ENCODE results near the gene SPCS1.
"Not testable (repeated sequence)": the region's sequence is repeated elsewhere in the genome, so short reads cannot be mapped to it uniquely, and the experiment has no call there.

The SPCS1 gene

DNA sequence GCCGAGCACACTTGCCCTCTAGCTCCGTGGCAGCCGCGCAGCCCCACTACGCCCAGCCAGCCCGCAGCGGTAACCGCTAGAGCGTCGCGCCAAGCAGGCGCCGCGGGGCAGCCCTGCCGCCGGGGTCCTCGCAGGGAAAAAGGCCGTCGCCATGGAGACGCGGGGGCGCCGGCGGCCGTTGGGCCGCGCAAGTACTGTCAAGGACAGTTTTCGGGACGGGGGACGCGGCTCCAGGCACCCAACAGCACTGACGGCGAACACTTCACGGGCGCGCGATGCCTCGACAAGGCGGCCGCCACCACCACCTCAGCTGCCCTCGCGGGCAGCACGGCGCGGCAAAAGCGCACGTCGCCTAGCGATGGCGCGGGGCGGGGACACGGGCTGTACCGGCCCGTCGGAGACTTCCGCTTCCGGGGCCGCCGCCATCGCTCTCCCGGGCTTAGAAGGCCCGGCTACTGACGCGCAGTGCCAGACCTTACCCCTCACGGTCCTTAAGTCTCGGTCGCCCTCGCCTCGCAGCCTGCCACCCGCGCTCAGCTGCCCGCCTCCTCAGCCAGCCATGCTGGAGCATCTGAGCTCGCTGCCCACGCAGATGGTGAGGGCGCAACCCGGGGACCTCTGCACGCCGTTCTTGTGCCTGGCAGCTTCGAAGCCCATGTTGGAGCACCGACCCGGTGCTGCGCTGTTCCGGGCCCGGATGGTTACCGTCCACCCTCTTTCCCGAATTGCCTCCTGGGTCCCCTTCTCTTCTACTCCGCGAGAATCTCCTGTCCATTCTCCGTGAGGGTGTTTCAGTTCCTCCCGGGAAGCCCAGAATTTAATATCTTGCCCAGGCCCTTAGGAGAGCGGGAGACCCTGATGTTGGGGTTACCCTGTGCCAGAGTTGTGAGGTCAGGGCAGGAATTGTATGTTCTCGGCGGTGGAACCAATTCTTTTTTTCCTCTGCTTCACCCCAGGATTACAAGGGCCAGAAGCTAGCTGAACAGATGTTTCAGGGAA lies at the start of gene SPCS1, which contains the start of gene GLT8D1:
SPCS1 (plus strand) TSS at position 419 of the 999 bp plus-strand sequence; CDS start at position 560, 141 bp downstream.
GLT8D1 (minus strand) TSS at position 104 of the 999 bp plus-strand sequence. CDS start 5,331 bp downstream, outside the sequence.
- H3K4me3 ChIP-seq (ENCODE audit: low read depth, low read length) = peak within 1 kb of the TSS; percentile 99
- DNase-seq (ENCODE audit: low read depth) = peak; percentile 45

DNA sequence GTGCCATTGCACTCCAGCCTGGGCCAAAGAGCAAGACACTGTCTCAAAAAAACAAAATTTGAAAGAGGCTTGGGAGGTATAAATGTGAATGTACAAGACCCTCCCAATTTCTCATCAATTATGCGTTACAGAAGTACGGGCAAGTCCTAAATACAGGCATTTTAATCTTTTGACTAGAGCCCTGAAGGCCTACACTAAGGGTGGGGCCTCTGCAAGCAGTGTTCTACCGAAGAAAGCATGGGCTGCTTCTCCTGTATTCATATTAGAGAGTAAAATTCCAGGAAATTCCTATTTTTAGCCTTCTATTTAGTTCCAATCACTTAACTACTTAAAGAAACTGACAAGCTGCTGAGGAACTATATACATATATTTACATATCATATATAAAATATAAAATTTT lies 45.9 kb upstream of the SPCS1 start:
- no peak for DNase-seq (ENCODE audit: low read depth)

DNA sequence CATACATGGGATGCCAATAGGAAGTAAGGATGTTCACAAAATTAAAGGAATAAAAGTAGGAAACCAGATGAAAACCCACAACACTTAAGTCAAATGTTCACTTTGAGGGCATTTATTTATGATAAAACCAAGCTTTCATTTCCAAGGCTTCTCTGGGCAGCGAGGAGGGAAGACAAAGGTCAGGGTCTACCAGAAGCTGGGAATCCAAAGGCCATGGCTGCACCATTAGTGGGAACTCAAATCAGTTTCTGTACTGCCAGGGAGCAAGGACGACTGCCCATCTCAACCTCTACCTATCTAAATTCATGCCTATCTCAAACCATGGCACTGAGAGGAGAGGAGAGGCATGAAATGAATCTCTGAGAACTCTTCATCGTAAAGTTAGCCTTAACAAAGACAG lies 42.8 kb upstream of the SPCS1 start:
- DNase-seq (ENCODE audit: low read depth) = no peak
- H3K4me3 ChIP-seq (ENCODE audit: low read depth, low read length) = no peak overlapping the region

More for the DNA sequence above, 45.9 kb upstream of the SPCS1 start:
- no peak overlapping the region for H3K4me3 ChIP-seq (ENCODE audit: low read depth, low read length)

DNA sequence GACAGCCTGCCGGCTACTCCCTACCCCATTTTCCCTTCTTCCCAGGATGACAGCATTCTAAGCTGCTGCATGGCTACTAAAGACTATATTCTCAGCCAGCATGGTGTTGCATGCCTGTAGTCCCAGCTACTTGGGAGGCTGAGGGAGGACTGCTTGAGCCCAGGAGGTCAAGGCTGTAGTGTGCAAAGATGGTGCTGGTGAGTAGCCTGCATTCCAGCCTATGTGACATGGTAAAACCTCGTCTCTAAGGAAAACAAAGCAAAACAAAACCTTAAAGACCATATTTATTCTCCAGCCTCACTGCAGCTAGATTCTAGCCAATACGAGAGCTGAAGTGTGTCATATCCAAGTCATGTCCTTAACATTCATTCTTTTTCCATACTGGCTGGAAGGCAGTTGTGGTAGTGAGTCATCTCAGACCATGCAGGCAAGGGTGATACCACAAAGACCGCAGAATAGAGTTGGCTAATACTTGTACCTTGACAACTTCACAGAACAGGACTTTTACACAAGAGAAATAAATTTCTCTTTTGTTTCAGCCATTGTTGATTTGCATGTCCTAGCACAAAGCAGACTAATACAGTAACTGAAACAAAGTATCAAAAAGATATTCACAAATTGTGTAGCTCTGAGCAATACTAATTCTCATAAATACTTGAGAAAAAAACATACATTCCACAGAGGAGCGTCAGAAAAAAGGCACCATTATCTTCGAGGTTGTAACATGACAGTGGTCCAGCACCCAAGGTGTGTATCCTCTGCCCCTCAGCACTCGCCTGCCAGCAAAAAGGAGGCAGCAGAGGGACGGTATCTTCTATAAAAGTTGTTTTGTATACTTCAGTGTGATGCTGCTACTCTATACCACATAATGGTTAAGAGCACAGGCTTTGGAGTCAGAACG lies 35.0 kb upstream of the SPCS1 start:
- H3K4me3 ChIP-seq (ENCODE audit: low read depth, low read length) = no peak overlapping the region
- peak; percentile 99 for DNase-seq (ENCODE audit: low read depth)

DNA sequence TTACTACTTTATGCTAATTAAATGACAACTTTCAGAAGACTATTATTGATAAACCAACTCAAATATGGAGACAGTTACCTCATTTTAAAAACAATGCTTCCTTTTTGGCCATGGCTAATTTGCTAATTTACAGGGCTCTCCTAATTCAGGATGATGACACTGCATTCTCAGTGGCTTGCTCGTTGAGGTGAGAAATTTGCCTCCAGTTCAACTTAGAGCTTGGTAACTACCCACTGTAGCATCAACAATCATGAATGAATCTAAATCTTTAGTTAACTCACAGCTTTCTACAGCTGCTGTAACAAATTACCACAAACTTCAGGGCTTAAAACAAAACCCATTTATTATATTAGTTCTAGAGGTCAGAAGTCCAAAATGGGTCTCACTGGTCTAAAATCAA lies 34.2 kb upstream of the SPCS1 start:
- DNase-seq (ENCODE audit: low read depth) = no peak
- no peak overlapping the region for H3K4me3 ChIP-seq (ENCODE audit: low read depth, low read length)

DNA sequence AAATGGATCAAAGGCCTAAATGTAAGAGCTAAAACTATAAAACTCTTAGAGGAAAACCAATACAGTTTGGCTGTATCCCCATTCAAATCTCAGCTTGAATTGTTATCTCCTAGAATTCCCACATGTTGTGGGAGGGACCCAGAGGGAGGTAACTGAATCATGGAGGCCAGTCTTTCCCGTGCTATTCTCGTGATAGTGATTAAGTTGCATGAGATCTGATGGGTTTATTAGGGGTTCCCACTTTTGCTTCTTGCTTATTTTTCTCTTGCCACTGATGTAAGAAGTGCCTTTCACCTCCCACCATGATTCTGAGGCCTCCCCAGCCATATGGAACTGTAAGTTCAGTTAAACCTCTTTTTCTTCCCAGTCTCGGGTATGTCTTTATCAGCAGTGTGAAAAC lies 29.7 kb upstream of the SPCS1 start:
- not testable (repeated sequence) for DNase-seq (ENCODE audit: low read depth); H3K4me3 ChIP-seq (ENCODE audit: low read depth, low read length)

DNA sequence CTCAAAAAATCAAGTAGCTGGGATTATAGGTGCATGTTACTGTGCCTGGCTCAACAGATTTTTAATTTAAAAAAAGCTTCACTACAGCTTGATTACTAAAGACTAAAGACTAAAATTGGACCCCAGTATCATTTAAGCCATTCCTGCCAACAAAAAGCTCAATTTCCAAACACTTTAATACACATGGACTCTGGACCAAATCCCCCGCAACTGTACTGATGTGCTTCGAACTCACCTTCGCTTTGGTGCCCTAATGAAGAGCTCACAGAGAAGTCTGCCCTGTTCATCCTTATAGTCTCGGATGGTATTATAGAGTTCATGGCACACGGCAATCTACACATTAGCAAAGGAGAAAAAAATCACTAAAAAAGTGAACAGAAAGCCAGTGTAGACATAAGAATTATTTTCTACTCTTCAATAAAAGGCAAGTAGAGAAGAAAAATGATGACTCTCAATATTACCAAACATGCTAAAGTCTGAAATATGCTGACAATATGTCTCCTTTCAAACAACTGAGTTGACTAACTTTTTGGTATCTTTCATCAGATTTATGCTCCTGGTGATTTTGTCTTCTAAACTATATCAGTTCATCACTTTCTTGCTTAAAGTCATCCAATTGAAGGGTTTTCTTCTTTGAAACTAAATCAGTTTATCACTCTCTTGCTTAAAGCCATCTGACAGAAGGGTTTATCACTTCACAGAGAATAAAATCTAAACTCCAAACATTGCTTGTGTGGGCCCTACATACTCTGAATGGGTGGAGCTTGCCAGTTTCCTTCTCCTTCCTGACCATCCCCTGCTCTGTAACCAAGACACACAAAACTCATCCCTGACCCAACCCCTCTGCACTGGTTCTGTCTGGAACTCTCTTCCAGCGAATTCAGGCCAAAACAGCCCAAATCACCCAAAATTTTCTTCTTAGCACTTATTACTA lies 27.4 kb upstream of the SPCS1 start:
- no peak overlapping the region for H3K4me3 ChIP-seq (ENCODE audit: low read depth, low read length)
- no peak for DNase-seq (ENCODE audit: low read depth)

DNA sequence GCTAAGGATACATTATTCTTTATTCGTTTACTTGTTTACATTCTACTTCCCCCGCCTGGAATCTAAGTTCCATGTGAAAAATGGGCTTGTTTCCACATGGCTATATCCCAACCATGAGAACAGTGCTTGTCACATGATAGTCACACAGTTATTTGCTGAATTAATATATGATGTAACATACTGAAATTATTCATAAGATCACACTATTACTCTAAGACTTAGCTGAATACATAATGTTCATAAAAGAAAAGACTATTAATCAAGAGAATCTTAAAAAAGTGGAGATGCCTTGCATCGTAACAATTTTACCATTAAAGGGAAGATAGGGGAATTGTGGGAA lies 26.7 kb upstream of the SPCS1 start:
- DNase-seq (ENCODE audit: low read depth) = no peak
- no peak overlapping the region for H3K4me3 ChIP-seq (ENCODE audit: low read depth, low read length)

DNA sequence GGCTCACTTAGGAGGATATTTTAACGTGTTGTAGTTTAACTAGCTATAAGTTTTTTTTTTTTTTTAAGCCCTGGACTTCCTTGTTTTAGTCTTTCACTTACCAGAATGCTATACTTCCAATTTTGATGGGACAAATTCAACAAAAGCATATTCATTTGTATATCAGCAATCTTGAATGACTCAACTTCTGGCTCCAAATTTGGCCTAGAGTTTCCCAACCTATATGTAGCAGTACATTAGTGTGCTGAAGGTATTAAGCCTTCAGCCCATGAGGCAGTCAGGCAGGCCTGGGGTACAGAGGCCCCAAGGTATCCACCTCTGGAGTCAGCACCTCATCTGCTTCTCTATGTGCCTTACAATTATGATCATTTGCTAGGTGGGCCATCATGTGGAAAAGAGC lies 26.1 kb upstream of the SPCS1 start:
- no peak for DNase-seq (ENCODE audit: low read depth)
- no peak overlapping the region for H3K4me3 ChIP-seq (ENCODE audit: low read depth, low read length)

DNA sequence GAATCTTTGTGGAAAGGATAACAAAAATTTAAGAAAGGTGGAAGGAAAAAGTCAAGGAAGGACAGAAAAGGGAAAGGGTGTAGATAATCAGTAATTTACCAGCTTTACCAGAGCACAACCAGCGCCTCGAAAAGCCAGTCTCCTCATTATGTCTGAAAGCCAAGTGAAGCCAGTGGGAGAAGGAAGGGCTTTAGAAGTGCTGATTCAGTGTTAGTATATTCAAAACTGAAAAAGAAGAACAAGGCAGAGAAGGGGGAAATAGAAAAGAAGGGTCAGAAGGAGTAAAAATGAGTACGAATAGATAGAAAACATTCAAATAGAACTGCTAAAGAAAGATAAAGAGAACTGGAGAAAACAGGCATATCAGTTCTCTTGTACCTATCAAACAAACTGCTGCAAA lies 24.3 kb upstream of the SPCS1 start:
- DNase-seq (ENCODE audit: low read depth) = no peak
- no peak overlapping the region for H3K4me3 ChIP-seq (ENCODE audit: low read depth, low read length)

DNA sequence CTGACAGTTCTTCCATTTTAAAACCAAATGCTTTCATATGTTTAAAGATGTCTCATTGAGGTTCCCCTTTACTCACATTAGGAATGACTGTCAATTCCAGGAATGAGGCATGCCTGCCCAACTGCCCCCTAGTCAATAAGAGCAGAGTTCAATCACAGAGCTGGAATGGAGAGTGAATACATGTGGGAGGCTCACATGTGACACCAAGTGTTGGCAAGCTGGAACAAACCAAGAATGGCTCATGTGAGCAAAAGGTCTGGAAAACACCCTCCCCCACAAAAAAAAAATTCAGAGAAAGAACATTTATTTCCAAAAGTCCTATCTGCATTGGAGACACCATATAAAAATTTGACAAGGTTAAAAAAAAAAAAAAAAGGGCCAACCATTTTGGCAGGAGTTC lies 23.9 kb upstream of the SPCS1 start:
- no peak overlapping the region for H3K4me3 ChIP-seq (ENCODE audit: low read depth, low read length)
- DNase-seq (ENCODE audit: low read depth) = peak; percentile 79

DNA sequence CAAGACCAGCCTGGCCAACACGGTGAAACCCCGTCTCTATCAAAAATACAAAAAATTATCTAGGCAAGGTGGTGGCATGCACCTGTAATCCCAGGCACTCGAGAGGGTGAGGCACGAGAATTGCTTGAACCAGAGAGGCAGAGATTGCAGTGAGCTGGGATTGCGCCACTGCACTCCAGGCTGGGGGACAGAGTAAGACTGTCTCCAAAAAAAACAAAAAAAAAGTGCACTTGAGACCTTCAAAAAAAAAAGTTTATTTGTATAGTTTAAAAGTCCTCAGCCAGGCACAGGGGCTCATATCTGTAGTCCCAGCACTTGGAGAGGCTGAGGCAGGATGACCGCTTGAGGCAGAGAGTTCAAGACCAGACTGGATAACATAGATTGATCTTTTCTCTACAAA lies 22.3 kb upstream of the SPCS1 start:
- H3K4me3 ChIP-seq (ENCODE audit: low read depth, low read length) = no peak overlapping the region
- no peak for DNase-seq (ENCODE audit: low read depth)

DNA sequence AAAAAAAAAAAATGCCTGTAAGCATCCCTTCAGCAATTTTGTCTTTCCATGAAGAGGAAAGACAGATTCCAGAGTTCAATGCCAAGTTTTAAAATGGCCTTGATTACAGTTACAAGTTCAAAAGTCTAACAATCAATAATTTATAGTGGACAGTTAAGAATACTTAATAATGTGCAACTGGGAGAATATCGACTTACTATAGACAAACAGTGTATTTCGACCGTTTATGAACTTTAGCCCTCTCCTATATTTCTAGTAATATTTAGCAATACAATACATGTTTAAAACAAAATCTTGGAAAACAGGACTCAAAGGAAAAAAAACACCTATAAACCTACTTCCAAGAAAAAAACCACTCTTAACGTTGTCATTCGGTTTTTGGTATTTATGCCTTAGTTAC lies 21.7 kb upstream of the SPCS1 start:
- no peak overlapping the region for H3K4me3 ChIP-seq (ENCODE audit: low read depth, low read length)

DNA sequence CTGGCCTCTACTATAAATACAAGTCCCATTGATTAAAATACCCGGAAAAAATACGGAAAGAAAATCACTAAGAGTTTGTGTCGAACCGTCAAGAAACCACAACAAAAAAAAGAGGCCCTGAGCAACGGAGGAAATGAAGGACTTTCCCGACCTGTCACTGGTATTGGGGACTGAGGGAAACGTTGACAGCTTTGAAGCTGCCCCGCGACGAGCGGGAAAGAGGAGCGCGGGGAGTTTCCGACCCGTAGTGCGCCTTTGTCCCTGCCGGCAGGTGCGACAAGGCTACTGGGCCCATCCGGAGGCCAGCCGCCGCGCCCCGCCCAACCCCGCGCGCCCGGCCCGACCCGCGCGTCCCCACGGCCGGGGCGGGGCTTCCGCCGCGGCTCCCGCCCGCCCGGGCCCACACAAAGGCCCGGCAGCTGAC lies 20.6 kb upstream of the SPCS1 start:
- no peak for DNase-seq (ENCODE audit: low read depth)
- peak overlapping the region; percentile 99 for H3K4me3 ChIP-seq (ENCODE audit: low read depth, low read length)

More for the DNA sequence above, 21.7 kb upstream of the SPCS1 start:
- DNase-seq (ENCODE audit: low read depth) = no peak

DNA sequence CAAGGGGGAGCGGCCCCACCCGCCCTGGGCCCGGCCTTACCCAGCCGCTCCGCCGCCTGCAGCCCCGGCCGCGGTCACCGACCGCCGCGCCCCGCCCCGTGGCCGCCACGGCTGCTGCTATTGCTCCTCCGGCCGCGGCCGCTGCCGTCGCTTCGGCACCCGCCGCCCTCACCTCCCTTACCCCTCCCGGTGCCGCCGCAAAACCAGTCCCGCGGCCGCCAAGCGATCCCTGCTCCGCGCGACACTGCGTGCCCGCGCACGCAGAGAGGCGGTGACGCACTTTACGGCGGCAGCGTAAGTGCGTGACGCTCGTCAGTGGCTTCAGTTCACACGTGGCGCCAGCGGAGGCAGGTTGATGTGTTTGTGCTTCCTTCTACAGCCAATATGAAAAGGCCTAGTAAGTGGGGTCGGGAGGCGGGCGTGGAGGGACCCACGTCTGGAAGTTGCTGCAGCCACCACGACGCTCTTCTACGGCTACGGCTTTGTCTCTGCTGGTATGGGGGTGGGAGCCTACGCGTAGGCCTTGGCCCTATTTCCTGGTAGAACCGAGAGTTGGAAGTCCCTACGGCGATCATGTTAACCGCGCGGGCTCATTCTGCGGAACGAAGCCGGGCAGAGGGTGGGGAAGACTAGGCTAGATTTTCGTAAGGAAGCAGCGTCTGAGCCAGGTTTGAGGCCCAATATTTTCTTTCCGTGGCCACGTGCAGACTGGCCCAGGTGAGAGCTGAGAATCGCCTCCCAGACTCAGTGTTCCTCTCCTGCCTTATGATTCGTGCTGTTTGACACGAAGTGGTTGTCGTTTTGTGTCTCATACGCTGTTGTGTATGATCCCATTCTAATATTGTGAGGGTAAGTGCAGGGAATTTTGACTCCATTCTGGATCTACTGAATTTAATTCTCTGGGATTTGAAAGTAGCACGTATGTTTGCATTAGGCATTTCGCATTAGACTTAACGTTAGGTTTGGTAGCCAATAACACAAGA lies 19.9 kb upstream of the SPCS1 start, which contains the start of the genes GNL3 and PBRM1:
GNL3 (plus strand) TSS at position 324 of the 983 bp plus-strand sequence; CDS start at position 385, 61 bp downstream.
PBRM1 (minus strand) TSS at position 205 of the 983 bp plus-strand sequence.
- H3K4me3 ChIP-seq (ENCODE audit: low read depth, low read length) = peak within 1 kb of the TSS; percentile 99
- peak; percentile 85 for DNase-seq (ENCODE audit: low read depth)

DNA sequence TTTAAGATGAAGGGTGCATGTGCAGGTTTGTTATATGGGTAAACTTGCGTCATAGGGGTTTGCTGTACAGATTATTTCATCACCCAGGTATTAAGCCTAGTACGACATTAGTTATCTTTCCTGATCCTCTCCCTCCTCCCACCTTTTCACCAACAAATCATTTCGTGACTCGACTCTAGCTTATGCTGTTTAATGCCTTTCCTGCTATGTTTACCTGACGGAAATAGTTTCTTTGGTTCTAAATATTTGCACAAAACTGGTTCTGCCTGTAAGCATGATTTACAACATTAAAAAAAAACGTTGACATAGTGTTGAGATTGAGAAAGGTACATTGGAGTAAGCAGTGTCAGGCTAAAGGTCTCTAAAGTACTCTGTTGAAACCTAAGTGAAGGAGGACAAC lies 17.6 kb upstream of the SPCS1 start:
- H3K4me3 ChIP-seq (ENCODE audit: low read depth, low read length) = no peak overlapping the region
- DNase-seq (ENCODE audit: low read depth) = no peak

DNA sequence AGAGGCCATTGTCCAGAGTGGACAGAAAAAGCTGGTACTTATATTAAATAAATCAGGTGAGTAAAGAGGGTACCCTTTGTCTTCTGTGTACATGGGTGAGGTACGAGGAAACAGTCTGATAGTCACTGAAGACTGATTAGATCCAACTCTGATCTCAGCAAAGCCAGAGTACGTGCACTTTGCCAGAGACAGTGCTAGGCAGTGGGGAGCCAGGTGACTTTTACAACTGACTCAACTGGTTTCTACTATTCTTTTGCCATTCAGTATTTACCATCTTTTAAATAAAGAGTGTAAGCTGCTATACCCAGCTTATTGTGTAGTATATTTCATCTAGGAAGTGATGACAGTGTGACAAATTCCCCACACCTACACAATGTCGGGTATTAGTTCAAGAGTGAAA lies 16.8 kb upstream of the SPCS1 start:
- DNase-seq (ENCODE audit: low read depth) = no peak
- H3K4me3 ChIP-seq (ENCODE audit: low read depth, low read length) = no peak overlapping the region

DNA sequence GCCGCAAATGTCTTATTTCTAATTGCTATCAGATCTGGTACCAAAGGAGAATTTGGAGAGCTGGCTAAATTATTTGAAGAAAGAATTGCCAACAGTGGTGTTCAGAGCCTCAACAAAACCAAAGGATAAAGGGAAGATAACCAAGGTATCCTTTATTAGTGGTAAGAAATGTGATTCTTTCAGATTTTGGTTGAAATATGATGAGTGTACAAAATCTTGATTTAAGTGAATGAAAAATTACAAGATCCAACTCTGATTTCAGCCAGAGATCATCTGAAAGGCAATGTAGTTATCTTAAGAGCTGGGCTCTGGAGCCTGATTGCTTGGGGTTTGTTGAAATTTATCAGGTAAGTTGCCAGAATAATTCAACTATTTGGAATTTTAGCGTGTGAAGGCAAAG lies 15.3 kb upstream of the SPCS1 start:
- H3K4me3 ChIP-seq (ENCODE audit: low read depth, low read length) = no peak overlapping the region
- no peak for DNase-seq (ENCODE audit: low read depth)

Measured in skeletal muscle cell (primary cell).